ENCODE results near the gene EZH1.
"Not testable (repeated sequence)": the region's sequence is repeated elsewhere in the genome, so short reads cannot be mapped to it uniquely, and the experiment has no call there.

The EZH1 gene

DNA sequence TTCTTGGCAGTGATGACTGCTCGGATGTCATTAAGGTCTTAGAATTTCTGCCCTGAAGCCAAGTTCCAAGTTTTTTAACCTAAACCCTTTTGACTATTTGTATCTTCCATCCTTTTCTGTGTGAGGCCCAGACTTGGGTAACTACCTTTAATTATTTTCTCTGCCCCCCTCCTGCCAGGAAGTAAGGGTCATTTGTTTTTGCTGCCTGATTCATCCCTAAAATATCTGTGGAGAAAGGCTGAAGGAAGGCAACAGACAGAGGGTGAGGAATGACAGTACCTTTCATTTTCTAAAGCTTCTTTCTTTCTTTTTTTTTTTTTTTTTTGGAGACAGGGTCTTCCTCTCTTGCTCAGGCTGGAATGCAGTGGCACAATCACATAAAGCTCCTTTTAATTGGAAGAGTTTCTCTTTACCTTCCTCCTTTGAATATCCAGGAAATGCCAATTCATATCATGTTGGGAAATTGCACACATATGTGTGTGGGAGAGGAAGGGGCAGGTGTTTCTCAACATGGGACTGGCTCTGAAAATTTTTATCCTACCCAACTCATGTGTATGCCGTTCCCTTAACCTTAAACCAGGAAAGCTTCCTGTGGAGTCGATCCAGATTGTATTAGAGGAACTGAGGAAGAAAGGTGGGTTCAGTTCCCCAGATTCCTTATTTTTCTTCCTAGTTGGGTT is 29.4 kb upstream of the EZH1 start:
- DNase-seq (ENCODE audit: low read depth, low spot score) = no peak
- H3K4me3 ChIP-seq (ENCODE audit: low read length) = peak overlapping the region; percentile 99

DNA sequence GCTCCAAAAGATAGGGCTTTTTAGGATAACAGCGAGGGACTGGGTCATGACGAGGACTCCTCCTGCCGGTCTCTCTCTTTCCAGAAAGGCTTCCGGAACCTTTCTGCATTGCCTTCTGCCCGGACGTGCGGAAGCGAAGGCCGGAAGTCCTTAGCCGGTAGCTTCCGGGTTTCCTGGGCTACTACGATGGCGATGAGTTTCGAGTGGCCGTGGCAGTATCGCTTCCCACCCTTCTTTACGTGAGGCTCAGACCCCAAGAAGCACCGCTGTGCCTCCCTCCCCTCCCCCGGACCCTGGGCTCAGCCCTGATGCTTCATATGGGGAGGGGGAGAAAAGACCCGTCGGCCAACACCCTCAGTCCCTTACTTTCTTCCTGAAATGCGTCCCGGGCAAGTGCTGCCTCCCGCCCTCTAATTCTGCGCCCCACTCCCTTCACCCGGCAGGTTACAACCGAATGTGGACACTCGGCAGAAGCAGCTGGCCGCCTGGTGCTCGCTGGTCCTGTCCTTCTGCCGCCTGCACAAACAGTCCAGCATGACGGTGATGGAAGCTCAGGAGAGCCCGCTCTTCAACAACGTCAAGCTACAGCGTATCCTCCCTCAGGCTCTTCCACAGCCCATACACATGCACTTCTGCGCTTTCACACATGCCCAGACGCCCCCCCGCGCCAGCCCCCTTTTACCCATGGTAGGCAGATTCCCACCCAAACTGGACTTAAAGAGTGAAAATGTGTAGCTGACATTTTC is 28.6 kb upstream of the EZH1 start, which contains the start of gene VPS25:
VPS25 (plus strand) TSS at position 160 of the 746 bp plus-strand sequence; CDS start at position 187, 27 bp downstream.
- peak; percentile 74 for DNase-seq (ENCODE audit: low read depth, low spot score)
- peak within 1 kb of the TSS; percentile 99 for H3K4me3 ChIP-seq (ENCODE audit: low read length)

DNA sequence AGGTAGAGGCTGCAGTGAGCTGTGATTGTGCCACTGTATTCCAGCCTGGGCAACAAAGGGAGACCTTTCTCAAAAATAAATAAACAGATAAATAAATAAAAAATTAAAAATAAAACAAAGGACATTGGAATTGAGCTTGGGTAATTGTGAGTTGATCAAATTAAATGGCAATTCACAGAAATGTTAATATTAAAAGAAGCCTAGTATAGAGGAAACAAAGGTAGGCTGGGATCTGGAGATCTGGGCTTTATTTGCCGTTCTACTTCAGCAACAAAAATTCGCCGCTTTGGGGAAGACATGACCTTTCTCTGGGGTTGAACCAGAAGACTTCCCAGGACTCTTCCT is 28.1 kb upstream of the EZH1 start:
- H3K4me3 ChIP-seq (ENCODE audit: low read length) = peak overlapping the region; percentile 99
- DNase-seq (ENCODE audit: low read depth, low spot score) = no peak

DNA sequence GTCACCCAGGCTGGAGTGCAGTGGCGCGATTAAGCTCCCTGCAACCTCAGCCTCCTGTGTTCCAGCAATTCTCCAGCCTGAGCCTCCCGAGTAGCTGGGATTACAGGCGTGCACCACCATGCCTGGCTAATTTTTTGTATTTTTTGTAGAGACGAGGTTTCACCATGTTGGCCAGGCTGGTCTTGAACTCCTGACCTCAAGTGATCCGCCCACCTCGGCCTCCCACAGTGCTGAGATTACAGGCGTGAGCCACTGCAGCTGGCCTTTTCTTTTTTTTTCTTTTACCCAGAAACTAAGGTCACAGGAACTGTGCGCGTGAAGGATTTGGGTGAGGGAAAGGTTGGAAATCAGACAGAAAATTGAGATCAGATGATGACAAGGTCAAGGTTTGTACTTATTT is 25.1 kb upstream of the EZH1 start:
- not testable (repeated sequence) for DNase-seq (ENCODE audit: low read depth, low spot score); H3K4me3 ChIP-seq (ENCODE audit: low read length)

DNA sequence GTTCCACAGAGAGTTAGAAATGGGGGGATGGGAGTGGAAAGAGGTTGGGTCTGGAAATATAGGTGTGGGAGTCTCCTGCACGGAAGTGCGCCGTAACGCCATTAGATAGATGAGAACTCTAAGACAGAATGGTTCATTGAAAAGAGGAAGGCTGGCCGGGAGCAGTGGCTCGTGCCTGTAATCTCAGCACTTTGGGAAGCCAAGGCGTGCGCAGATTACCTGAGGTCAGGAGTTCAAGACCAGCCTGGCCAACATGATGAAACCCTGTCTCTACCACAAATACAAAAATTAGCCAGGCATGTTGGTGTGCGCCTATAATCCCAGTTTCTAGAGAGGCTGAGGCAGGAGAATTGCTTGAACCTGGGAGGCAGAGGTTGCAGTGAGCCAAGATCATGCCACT is 23.2 kb upstream of the EZH1 start:
- not testable (repeated sequence) for DNase-seq (ENCODE audit: low read depth, low spot score); H3K4me3 ChIP-seq (ENCODE audit: low read length)

DNA sequence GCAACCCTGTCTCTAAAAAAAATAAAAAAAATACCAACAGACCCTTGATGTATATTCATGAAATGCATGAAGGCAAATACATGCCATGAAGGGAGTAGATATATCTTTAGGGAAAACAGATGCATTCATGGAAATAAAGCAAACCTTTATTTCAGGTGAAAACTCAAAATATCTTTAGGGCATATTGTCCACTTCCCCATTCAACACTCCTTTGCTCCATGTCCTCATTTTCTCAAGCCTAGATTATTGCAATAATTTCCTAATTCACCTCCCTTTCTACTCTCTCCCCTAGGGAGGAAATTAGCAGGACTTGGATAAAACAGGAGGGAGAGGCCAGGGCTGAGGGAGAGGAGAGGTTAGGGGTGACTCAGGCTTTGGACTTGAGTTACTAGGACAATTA is 22.7 kb upstream of the EZH1 start:
- DNase-seq (ENCODE audit: low read depth, low spot score) = no peak
- H3K4me3 ChIP-seq (ENCODE audit: low read length) = no peak overlapping the region

DNA sequence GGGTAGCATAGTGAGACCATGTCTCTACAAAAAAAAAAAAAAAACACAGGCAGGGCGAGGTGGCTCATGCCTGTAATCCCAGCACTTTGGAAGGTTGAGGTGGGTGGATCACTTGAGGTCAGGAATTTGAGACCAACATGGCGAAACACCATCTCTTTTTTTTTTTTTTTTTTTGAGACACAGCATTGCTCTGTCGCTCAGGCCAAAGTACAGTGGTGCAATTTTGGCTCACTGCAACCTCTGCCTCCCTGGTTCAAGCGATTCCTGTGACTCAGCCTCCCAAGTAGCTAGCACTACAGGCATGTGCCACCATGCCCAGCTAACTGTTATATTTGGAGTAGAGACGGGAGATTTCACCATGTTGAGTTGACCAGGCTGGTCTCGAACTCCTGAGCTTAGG is 21.3 kb upstream of the EZH1 start:
- no peak overlapping the region for H3K4me3 ChIP-seq (ENCODE audit: low read length)

DNA sequence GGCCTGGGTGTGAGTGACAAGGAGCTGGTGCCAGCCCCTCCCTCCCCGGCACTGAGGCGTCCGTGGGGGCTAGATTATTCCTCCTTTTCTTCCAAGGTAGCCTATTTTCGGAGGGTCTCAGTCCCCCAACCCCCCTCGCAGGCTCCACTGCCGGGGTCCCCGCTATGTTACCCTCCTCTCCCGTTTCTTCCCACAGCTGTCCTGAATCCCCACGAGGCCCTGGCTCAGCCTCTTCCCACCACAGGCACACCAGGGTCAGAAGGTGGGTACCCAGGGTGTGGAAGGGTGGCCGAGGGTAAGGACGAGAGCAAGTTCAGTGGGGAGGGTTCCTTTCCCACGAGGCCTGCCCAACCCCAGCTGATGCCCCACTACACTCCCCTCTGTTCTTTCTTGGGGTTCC is 16.8 kb upstream of the EZH1 start:
- DNase-seq (ENCODE audit: low read depth, low spot score) = no peak
- no peak overlapping the region for H3K4me3 ChIP-seq (ENCODE audit: low read length)

More for the DNA sequence above, 21.3 kb upstream of the EZH1 start:
- DNase-seq (ENCODE audit: low read depth, low spot score) = no peak

DNA sequence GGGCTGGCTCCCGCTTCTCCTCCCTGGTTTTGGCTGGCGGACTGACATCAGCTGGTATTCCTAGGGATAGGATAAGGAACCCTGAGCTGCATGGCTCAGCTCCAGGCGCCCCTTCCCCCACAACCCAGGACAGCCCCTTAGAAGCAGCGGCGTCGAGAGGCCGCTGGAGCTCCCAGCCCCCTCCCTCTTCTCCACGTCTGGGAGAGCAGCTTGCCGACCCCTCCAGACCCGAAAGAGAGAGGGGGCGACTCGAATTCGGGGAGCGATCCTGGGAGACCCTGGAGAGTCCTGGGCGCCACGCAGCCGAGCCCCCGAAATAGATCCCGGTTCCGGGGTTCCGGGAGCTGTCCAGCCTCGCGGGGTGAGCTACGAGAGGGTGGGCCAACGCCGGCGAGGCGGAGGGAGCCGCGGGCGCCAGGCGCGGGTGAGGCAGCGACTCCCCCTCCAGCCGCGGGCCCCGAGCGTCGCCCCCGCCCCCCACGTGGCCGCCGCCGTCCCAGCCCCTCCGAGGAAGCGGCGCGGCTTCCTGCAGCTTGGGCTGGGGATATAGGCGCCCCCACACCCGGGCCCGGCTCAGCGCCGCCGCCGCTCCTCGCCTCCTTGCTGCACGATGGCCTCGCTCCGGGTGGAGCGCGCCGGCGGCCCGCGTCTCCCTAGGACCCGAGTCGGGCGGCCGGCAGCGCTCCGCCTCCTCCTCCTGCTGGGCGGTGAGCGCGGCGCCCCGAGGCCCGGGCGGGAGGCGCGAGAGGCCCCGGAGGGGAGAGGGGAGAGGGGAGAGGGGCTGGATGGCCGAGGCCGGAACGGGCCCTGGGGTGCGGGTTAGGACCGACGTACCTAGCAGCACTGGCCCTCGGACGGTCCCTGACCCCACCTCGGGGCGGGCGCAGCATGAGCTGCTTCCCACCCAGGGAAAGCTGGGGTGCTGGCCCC is 16.1 kb upstream of the EZH1 start, which contains the start of gene RAMP2:
RAMP2 (plus strand) TSS at position 576 of the 930 bp plus-strand sequence; CDS start at position 611, 35 bp downstream.
- peak within 1 kb of the TSS; percentile 11; the same call in 1 of the 2 replicates for H3K4me3 ChIP-seq (ENCODE audit: low read length)
- no peak for DNase-seq (ENCODE audit: low read depth, low spot score)

DNA sequence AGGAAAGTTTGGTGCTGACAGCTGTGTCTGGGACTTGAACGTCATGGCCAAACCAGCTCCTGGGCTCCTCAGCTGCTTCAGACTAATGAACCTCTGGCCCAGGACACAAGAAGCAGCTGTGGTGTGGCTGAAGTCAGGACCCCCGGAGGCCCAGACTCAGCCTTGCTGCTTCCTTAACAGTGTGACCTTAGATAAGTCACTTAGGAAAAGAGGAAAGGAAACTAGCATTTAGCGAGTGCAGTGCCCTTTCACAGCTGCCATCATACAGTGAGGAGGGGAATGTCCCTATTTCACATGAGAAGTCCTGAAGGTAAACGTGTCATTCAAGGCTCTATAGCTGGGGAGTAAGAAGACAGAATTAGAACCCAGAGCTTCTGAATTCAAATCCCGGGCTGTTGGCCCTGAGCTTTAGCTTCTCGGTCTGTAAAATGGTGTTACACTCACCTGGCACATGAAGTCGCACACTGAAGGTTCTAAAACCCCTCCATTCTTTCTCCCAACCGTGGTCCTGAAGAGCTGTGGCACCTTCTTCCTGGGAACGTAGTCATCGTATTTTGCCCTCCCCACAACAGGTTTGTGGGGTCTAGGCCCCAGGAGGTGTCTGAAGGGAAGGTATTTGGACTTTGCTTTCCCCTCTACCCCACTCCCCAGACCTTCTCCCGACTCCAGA is 15.3 kb upstream of the EZH1 start:
- H3K4me3 ChIP-seq (ENCODE audit: low read length) = no peak overlapping the region
- DNase-seq (ENCODE audit: low read depth, low spot score) = no peak

DNA sequence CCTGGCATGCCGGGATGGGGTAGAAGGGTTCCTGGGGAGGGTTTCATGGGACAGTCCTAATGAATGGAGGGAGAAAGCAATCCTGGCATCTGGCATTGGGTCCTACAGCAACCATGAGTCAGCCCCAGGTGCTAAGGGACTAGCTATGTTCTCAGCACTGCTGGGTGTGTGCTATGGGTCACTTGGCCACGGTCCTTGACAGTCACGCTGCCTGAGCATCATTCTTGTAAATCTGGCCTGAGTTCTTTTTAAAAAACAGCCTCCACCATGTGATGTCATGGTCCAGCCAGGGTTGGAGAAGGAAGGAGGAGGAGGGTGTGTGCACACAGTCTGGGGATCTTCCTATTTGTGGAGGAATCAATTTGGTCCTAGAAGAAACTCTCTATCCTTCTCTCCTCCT is 9.9 kb upstream of the EZH1 start:
- DNase-seq (ENCODE audit: low read depth, low spot score) = no peak
- H3K4me3 ChIP-seq (ENCODE audit: low read length) = no peak overlapping the region

DNA sequence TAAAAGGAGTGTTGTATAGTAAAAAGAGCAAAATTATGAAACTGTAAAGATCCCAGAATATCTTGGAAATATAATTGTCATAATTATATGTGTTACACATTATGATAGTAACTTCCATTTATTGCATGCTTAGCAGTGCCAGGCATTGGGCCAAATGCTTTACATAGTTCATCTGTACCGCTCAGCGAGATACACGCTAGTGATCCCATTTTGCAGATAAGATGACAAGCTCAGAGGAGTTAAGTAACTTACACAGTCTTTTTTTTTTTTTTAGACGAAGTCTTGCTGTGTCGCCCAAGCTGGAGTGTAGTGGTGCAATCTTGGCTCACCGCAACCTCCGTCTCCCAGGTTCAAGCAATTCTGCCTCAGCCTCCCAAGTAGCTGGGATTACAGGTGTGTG is 6.8 kb upstream of the EZH1 start:
- no peak overlapping the region for H3K4me3 ChIP-seq (ENCODE audit: low read length)
- DNase-seq (ENCODE audit: low read depth, low spot score) = no peak

DNA sequence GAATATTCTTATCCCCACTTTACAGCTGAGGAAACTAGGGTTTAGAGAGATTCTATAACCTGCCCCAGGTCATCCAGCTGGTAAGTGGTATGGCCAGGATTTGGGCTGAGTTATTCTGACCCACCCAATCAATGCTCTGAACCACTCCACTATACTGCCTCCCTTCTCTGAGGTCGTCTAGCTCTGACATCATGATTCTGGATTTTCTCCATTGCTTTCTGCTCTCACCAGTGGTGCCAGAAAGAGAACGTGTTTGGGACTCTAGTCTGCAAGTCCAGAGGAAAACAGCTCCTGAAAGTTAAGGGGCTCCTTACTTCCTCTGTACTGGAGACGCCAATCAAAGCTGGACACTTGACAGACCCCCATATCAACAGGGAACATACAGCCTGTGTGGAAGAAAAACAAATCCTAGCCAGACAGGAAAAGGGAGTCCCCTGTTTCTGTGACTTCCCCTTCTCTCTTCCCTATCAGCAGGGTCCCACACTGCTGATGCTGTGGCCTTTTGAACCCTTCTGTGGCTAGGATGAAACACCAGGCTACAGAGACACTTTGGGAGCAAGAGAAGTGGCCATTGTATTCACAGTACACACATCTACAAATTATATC is 6.0 kb upstream of the EZH1 start:
- no peak for DNase-seq (ENCODE audit: low read depth, low spot score)
- no peak overlapping the region for H3K4me3 ChIP-seq (ENCODE audit: low read length)

DNA sequence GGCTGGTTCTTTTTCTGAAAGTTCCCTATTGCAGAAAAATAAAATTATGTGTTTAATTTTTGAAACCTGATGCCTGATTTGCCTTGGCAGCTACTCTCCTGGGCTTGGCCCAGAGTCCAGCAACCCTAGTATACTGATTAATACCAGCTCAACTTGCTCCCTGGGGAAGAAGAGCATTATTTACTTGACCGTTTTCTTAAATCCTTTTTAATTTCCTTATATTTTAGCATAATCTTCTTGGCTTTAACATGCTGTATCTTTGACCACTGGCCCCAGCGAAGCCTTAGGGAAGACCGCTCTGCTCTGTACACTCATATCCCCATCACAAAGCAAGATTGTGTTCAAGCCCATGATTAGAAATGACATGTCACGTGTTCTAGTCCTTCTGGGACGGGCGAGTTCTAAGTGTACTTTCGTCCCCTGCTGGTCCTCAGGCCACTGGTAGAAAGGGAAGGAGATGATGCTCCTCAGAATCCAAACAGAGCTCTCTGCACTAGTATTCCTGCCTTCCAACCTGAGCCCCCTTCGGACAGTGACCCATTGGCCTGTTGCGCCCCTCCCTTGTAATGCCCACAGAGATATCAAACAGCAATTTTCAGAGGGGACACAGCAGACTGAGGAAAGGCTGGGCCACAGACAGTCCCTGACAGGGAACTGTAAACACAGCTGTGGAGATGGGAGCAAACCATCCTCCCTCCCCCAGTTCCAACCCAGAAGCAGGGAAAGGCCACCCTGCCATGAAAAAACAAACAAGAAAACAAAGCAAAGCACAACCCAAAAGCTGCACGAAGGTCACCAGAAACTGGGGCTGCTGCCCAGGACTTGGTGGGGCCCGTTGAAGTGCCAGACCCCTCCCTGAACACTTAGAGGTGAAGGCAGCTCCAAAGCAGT is 4.3 kb upstream of the EZH1 start:
- DNase-seq (ENCODE audit: low read depth, low spot score) = no peak
- H3K4me3 ChIP-seq (ENCODE audit: low read length) = no peak overlapping the region

DNA sequence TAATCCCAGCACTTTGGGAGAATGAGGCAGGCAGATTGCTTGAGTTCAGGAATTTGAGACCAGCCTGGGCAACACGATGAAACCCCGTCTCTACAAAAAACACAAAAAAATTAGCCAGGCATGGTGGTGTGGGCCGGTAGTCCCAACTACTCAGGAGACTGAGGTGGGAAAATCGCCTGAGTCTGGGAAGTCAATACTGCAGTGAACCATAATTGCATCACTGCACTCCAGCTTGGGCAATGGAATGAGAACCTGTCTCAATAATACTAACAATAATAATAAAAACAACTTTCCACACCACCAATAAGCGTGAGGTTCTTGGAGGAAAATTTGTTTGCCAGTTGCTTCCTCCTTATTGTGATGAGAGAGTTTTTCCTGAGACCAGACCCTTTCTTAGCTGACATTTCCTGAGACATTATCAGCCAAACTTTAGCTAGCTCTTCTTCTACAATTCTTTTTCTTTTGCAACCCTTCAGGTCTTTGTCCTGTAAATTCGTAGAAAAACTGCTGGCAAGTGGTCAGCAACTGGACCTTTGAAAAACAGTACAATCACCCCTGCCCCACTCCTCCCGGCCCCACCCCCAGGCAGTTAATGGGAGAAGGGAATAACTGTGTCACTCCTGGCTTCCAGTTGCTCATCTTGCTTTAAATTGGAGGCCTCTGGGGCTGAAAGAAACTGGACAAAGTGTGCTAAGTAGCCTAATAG is 3.5 kb upstream of the EZH1 start:
- no peak overlapping the region for H3K4me3 ChIP-seq (ENCODE audit: low read length)
- DNase-seq (ENCODE audit: low read depth, low spot score) = no peak

DNA sequence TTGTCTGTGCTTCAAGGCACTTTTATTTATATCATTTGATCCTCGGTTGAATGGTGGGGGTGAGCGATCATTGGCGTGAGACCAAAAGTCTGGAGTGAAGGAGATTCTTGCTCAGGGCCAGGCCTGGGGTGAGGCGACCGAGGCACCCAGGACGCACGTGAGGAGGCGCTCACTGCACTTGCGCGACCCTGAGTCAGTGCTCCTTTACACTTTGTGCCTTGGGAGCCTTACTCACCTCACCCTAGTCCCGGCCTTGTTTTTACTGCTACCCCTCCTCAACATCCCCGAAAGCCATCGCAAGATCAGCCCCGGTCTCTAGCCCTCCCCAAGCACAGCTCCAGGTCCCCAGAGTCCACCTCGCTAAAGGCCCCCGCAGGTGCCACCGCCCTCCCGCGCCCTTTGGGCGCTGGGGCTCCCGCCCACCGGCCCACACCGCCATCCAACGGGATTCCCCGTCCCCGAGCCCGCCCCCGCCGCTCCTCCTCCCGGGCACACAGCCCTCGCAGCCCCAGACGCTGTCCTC is 496 bp downstream of the EZH1 start:
- DNase-seq (ENCODE audit: low read depth, low spot score) = peak; percentile 39
- H3K4me3 ChIP-seq (ENCODE audit: low read length) = peak overlapping the region; percentile 57
